Tibial nerve (tissue), 4 donors: ENCODE measurements around the gene SYTL1.

Source experiments
- CTCF ChIP-seq, 5 experiments: fragments of 200-600 bp in 3 of 5; fragments of 450-650 bp in 2 of 5; sonication (generic) in 3 of 5; IDR thresholded peaks; one replicate each; pipeline ENCODE4 v1.5.1; 2016 to 2019; ENCODE audit warnings: antibody characterized with exemption in 5 of 5, mild to moderate bottlenecking in 3 of 5, moderate library complexity in 2 of 5
- EP300 ChIP-seq, 2 donors: sonication (generic); formaldehyde crosslinking; IDR thresholded peaks; one replicate each; pipeline ENCODE4 v1.6.1; 2017; ENCODE audit warnings: antibody characterized with exemption in 2 of 2, mild to moderate bottlenecking in 1 of 2

GRCh38 chr1:27399251-27400025 is 57.6 kb downstream of the SYTL1 start:
- no peak for TF ChIP-seq CTCF (IDR thresholded peaks at IDR 0.05)
- no peak for TF ChIP-seq EP300 (IDR thresholded peaks at IDR 0.05)
